OCI-LY1 (cell line): Measurements from ENCODE around the gene CREB5.

ENCODE experiments used
- H2AFZ ChIP-seq: fragments of 200-600 bp; sonication (generic), shearing (Covaris generic); 2 replicates; pipeline ENCODE4 v1.6.0; 2014; ENCODE audit warnings: antibody characterized with exemption, mild to moderate bottlenecking, low read length
- H3F3A ChIP-seq: fragments of 200-600 bp; sonication (generic), shearing (Covaris generic); 2 replicates; pipeline ENCODE4 v1.6.0; 2014; ENCODE audit warnings: mild to moderate bottlenecking, antibody characterized with exemption, low read length, moderate library complexity; ENCODE audit not compliant: insufficient read depth
- H3K27ac ChIP-seq: fragments of 200-600 bp; sonication (generic); 2 replicates; pipeline ENCODE4 v1.5.1; 2014; ENCODE audit warnings: low read length, mixed run types, mild to moderate bottlenecking, low read depth; ENCODE audit not compliant: poor library complexity, severe bottlenecking
- H3K27me3 ChIP-seq: fragments of 200-600 bp; sonication (generic); 2 replicates; pipeline ENCODE4 v1.6.0; 2014; ENCODE audit warnings: antibody characterized with exemption, mild to moderate bottlenecking, low read length, moderate library complexity; ENCODE audit not compliant: insufficient read depth
- H3K36me3 ChIP-seq: fragments of 200-600 bp; sonication (generic); 2 replicates; pipeline ENCODE4 v1.6.1; 2014; ENCODE audit warnings: mild to moderate bottlenecking, antibody characterized with exemption, low read length, moderate library complexity, mixed read lengths; ENCODE audit not compliant: insufficient read depth
- H3K4me1 ChIP-seq: fragments of 200-600 bp; sonication (generic); 2 replicates; pipeline ENCODE4 v1.5.1; 2014; ENCODE audit warnings: mild to moderate bottlenecking, low read length, moderate library complexity; ENCODE audit not compliant: insufficient read depth, severe bottlenecking
- H3K4me2 ChIP-seq: fragments of 200-600 bp; sonication (generic), shearing (Covaris generic); 2 replicates; pipeline ENCODE4 v1.6.1; 2014; ENCODE audit warnings: low read length
- H3K4me3 ChIP-seq: fragments of 200-600 bp; sonication (generic); 2 replicates; pipeline ENCODE4 v1.5.1; 2014; ENCODE audit warnings: low read length, low read depth, mild to moderate bottlenecking, mixed read lengths; ENCODE audit not compliant: poor library complexity, severe bottlenecking
- H3K79me2 ChIP-seq: fragments of 200-600 bp; shearing (Covaris generic); 2 replicates; pipeline ENCODE4 v1.6.1; 2016; ENCODE audit warnings: mixed run types, low read length, mixed read lengths; ENCODE audit not compliant: insufficient read depth
- H3K9ac ChIP-seq: fragments of 200-600 bp; sonication (generic), shearing (Covaris generic); 2 replicates; pipeline ENCODE4 v1.6.1; 2014; ENCODE audit warnings: mild to moderate bottlenecking, low read length, mixed read lengths
- H3K9me2 ChIP-seq: fragments of 200-600 bp; sonication (generic), shearing (Covaris generic); 2 replicates; pipeline ENCODE4 v1.6.1; 2014; ENCODE audit warnings: low read depth, mild to moderate bottlenecking, low read length, mixed read lengths
- H3K9me3 ChIP-seq: fragments of 200-600 bp; shearing (Covaris generic); 2 replicates; pipeline ENCODE4 v1.6.1; 2014; ENCODE audit warnings: low read length, mixed read lengths
- H4K20me1 ChIP-seq: fragments of 200-600 bp; sonication (generic), shearing (Covaris generic); 2 replicates; pipeline ENCODE4 v1.6.0; 2016; ENCODE audit warnings: mild to moderate bottlenecking, low read length; ENCODE audit not compliant: insufficient read depth
- EZH2 ChIP-seq: fragments of 200-600 bp; sonication (generic), shearing (Covaris generic); IDR thresholded peaks from 2 replicates; pipeline ENCODE4 v1.8.0; 2017; ENCODE audit warnings: borderline replicate concordance, mixed run types, mild to moderate bottlenecking, antibody characterized with exemption, low read length, moderate library complexity, mixed read lengths
- TF ChIP-seq, protein P1 (sequence below): fragments of 200-600 bp; sonication (generic), shearing (Covaris generic); IDR thresholded peaks from 2 replicates; pipeline ENCODE4 v1.5.1; 2017; ENCODE audit warnings: mild to moderate bottlenecking, antibody characterized with exemption, low read length, moderate library complexity, mixed read lengths

The CREB5 gene

DNA sequence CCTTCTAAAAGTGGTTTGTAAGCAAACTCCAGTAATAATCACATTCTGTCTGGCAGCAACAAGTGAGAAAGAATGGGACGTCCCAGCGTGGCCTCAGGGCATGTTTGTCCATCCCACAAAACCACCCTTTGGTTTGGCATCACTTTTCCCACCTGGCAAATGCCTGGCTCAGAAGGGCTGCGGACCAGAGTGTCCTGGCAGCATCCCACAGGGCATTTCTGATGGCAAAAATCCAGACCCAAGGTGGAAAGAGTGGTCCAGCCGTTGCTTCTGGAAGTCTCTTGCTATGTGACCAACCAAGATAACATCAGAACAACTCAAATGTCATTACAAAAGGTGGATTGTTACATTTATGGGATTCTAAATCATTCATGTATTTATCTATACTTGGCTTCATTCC is 174.4 kb downstream of the CREB5 start:
- Histone ChIP-seq H3K27me3 (no peaks in the 10 kb centered on the region), H3K4me1 (peaks cover 64% of the 10 kb centered on the region), H4K20me1 (no peaks in the 10 kb centered on the region), H3K27ac (no peak overlapping the region), H3K9me3 (no peaks in the 10 kb centered on the region), H3F3A (no peaks in the 10 kb centered on the region), H3K9me2 (no peaks in the 10 kb centered on the region), H3K4me3 (no peak overlapping the region), H3K4me2 (no peak overlapping the region), H3K9ac (no peak overlapping the region), H2AFZ (no peak overlapping the region), H3K79me2 (peaks cover 18% of the 10 kb centered on the region), H3K36me3 (peaks cover 37% of the 10 kb centered on the region)
- TF ChIP-seq, protein P1, sequence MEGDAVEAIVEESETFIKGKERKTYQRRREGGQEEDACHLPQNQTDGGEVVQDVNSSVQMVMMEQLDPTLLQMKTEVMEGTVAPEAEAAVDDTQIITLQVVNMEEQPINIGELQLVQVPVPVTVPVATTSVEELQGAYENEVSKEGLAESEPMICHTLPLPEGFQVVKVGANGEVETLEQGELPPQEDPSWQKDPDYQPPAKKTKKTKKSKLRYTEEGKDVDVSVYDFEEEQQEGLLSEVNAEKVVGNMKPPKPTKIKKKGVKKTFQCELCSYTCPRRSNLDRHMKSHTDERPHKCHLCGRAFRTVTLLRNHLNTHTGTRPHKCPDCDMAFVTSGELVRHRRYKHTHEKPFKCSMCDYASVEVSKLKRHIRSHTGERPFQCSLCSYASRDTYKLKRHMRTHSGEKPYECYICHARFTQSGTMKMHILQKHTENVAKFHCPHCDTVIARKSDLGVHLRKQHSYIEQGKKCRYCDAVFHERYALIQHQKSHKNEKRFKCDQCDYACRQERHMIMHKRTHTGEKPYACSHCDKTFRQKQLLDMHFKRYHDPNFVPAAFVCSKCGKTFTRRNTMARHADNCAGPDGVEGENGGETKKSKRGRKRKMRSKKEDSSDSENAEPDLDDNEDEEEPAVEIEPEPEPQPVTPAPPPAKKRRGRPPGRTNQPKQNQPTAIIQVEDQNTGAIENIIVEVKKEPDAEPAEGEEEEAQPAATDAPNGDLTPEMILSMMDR = no peak
- TF ChIP-seq EZH2 = no peak

DNA sequence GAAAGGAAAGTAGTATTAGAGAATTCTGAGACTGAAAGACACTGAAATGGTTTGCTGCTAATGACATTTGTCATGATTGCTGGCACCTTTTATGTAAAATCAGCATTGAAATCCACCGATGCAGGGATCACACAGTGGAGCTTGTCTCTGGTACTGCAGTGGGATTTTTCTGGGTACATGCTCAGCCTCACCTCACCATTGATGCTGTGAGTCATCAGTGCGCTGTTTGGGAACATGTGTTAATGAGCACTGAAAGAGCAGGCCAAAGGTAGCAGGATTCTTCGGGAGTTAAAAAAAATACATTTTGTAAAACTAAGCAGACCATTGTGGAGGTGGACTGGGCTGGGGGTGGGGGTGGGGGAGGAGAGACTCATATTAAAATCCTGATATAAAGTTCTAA is 174.9 kb downstream of the CREB5 start:
- Histone ChIP-seq H3F3A (no peaks in the 10 kb centered on the region), H3K4me1 (peaks cover 67% of the 10 kb centered on the region), H4K20me1 (no peaks in the 10 kb centered on the region), H3K9me3 (no peaks in the 10 kb centered on the region), H3K4me2 (no peak overlapping the region), H3K27ac (no peak overlapping the region), H3K4me3 (no peak overlapping the region), H3K36me3 (peaks cover 32% of the 10 kb centered on the region), H3K9ac (no peak overlapping the region), H3K9me2 (no peaks in the 10 kb centered on the region), H3K79me2 (peaks cover 18% of the 10 kb centered on the region), H2AFZ (no peak overlapping the region), H3K27me3 (no peaks in the 10 kb centered on the region)
- no peak for TF ChIP-seq EZH2
- TF ChIP-seq, protein P1 = no peak

DNA sequence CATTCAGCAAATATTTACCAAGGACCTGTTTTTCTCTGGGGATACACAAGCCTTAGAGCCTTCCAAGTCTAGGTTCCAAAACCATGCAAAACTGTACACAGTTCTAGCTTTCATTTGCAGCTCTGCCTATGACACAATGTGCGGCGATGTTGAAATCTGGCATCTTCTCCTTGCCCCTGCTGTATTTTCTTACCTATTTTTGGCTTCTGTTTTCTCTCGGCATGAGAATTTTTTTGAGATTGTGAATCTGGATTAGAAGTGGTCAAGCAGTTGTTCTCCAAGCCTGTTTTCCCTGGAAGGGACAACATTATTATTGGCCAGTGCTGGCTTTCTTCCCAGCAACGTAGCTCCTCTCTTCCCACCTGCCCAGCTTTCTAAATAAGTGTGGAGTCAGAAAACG is 176.3 kb downstream of the CREB5 start:
- H2AFZ ChIP-seq = no peak overlapping the region
- H3K9me3 ChIP-seq = no peaks in the 10 kb centered on the region
- peaks cover 22% of the 10 kb centered on the region for H3K36me3 ChIP-seq
- H3K27ac ChIP-seq = no peak overlapping the region
- TF ChIP-seq EZH2 = no peak
- TF ChIP-seq, protein P1 = no peak
- no peak overlapping the region for H3K9ac ChIP-seq
- no peaks in the 10 kb centered on the region for H3K27me3 ChIP-seq
- no peaks in the 10 kb centered on the region for H3F3A ChIP-seq
- no peak overlapping the region for H3K4me2 ChIP-seq
- H3K4me3 ChIP-seq = no peak overlapping the region
- peaks cover 65% of the 10 kb centered on the region for H3K4me1 ChIP-seq
- peaks cover 16% of the 10 kb centered on the region for H3K79me2 ChIP-seq
- H4K20me1 ChIP-seq = no peaks in the 10 kb centered on the region
- no peaks in the 10 kb centered on the region for H3K9me2 ChIP-seq
